SK-N-SH treated with all-trans-retinoic acid at 6 μM for 48 hours (cell line): Measurements from ENCODE around the gene TFAP2A.

Experiments used
- ATAC-seq: fragments of 200-7000 bp; cut with Tn5 transposase; 3 replicates; pipeline ENCODE4 v1.9.1; 2020; ENCODE audit warnings: mild to moderate bottlenecking, moderate library complexity
- ARNTL ChIP-seq: fragments of 450-650 bp; formaldehyde crosslinking; IDR thresholded peaks from 2 replicates; pipeline ENCODE4 v1.5.0; 2020; ENCODE audit warnings: low read depth, mild to moderate bottlenecking, moderate library complexity, borderline replicate concordance
- CREB5 ChIP-seq: fragments of 250-450 bp; sonication (Bioruptor Pico); IDR thresholded peaks from 2 replicates; pipeline ENCODE4 v1.5.1; 2020; ENCODE audit warnings: low read depth, mild to moderate bottlenecking, moderate library complexity
- CSDC2 ChIP-seq: fragments of 250-450 bp; sonication (Bioruptor Pico); IDR thresholded peaks from 2 replicates; pipeline ENCODE4 v1.5.0; 2020; ENCODE audit warnings: mild to moderate bottlenecking, moderate library complexity
- CSRNP3 ChIP-seq: fragments of 250-450 bp; sonication (Bioruptor Pico); IDR thresholded peaks from 2 replicates; pipeline ENCODE4 v1.5.1; 2021; ENCODE audit warnings: mild to moderate bottlenecking, moderate library complexity
- ESRRG ChIP-seq: fragments of 250-450 bp; sonication (Bioruptor Pico); IDR thresholded peaks from 2 replicates; pipeline ENCODE4 v1.6.1; 2021; ENCODE audit warnings: mild to moderate bottlenecking
- GLIS3 ChIP-seq: fragments of 250-450 bp; sonication (Bioruptor Pico); IDR thresholded peaks from 2 replicates; pipeline ENCODE4 v1.5.0; 2020; ENCODE audit warnings: mild to moderate bottlenecking, moderate library complexity
- PPARA ChIP-seq: fragments of 250-450 bp; sonication (Bioruptor Pico); IDR thresholded peaks from 2 replicates; pipeline ENCODE4 v1.5.0; 2020; ENCODE audit warnings: mild to moderate bottlenecking, borderline replicate concordance
- SNAI2 ChIP-seq: fragments of 250-450 bp; sonication (Bioruptor Pico); IDR thresholded peaks from 2 replicates; pipeline ENCODE4 v1.5.0; 2020; ENCODE audit warnings: mild to moderate bottlenecking, moderate library complexity
- TCF4 ChIP-seq: fragments of 250-450 bp; sonication (Bioruptor Pico); IDR thresholded peaks from 2 replicates; pipeline ENCODE4 v1.8.0; 2021; ENCODE audit warnings: mild to moderate bottlenecking, moderate library complexity, borderline replicate concordance
- TOX ChIP-seq: fragments of 250-450 bp; sonication (Bioruptor Pico); IDR thresholded peaks from 2 replicates; pipeline ENCODE4 v1.8.0; 2021; ENCODE audit warnings: mild to moderate bottlenecking, moderate library complexity, borderline replicate concordance
- TSHZ2 ChIP-seq: fragments of 250-450 bp; sonication (Bioruptor Pico); IDR thresholded peaks from 2 replicates; pipeline ENCODE4 v1.5.0; 2020; ENCODE audit warnings: mild to moderate bottlenecking, moderate library complexity
- ZC3H10 ChIP-seq: fragments of 250-450 bp; sonication (Bioruptor Pico); IDR thresholded peaks from 2 replicates; pipeline ENCODE4 v1.5.1; 2021; ENCODE audit warnings: mild to moderate bottlenecking, moderate library complexity
- ZFP30 ChIP-seq: fragments of 450-650 bp; formaldehyde crosslinking; IDR thresholded peaks from 2 replicates; pipeline ENCODE4 v1.5.0; 2022; ENCODE audit warnings: mild to moderate bottlenecking, moderate library complexity
- ZNF565 ChIP-seq: fragments of 450-650 bp; formaldehyde crosslinking; conservative IDR thresholded peaks from 2 replicates; pipeline ENCODE4 v1.5.0; 2020; ENCODE audit warnings: low read depth, mild to moderate bottlenecking, moderate library complexity
- ZNF70 ChIP-seq: fragments of 450-650 bp; formaldehyde crosslinking; IDR thresholded peaks from 2 replicates; pipeline ENCODE4 v1.5.0; 2020; ENCODE audit warnings: mild to moderate bottlenecking, moderate library complexity
- TF ChIP-seq, protein P1 (sequence below): fragments of 250-450 bp; sonication (Bioruptor Pico); IDR thresholded peaks from 2 replicates; pipeline ENCODE4 v1.8.0; 2020; ENCODE audit warnings: mild to moderate bottlenecking, moderate library complexity, borderline replicate concordance

Gene TFAP2A

DNA sequence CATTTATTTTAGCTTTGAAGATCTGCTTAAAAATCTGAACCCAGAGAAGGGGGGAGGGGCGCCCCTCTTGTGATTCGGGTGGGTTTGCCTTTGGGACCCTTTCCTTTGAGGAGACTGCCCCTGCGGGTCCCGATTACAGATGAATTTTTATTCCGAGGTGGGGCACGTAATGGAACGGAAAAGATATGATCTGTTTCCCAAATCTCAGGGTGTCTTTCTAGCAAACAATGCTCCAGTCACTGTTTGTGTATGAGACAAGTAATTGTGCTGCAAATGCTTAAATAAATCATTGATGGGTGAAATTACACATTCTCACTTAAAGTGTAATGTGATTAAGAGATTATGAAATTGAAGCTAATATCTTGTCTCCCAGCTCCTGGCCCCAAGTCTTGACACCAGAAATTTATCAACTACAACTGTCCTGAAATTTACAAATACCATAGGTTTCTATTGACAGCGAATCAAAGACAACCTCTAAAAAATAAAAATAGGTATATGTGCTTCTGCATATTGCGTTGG lies 30.7 kb downstream of the TFAP2A start (continued):
- TF ChIP-seq TSHZ2 (CRISPR knock-in tag): no peak
- TF ChIP-seq ARNTL (CRISPR knock-in tag): no peak
- no peak for TF ChIP-seq CSRNP3 (CRISPR knock-in tag)
- TF ChIP-seq TCF4: no peak
- TF ChIP-seq ZC3H10 (CRISPR knock-in tag): no peak
- no peak for TF ChIP-seq PPARA (CRISPR knock-in tag)
- no peak for TF ChIP-seq CREB5 (CRISPR knock-in tag)

GRCh38 chr6:10383331-10384090 lies 31.4 kb downstream of the TFAP2A start:
- TF ChIP-seq CSDC2 (no peak), GLIS3 (CRISPR knock-in tag) (no peak), TOX (CRISPR knock-in tag) (no peak), ZFP30 (CRISPR knock-in tag) (no peak), ZNF565 (CRISPR knock-in tag) (no peak), SNAI2 (no peak)
- TF ChIP-seq, protein P1, sequence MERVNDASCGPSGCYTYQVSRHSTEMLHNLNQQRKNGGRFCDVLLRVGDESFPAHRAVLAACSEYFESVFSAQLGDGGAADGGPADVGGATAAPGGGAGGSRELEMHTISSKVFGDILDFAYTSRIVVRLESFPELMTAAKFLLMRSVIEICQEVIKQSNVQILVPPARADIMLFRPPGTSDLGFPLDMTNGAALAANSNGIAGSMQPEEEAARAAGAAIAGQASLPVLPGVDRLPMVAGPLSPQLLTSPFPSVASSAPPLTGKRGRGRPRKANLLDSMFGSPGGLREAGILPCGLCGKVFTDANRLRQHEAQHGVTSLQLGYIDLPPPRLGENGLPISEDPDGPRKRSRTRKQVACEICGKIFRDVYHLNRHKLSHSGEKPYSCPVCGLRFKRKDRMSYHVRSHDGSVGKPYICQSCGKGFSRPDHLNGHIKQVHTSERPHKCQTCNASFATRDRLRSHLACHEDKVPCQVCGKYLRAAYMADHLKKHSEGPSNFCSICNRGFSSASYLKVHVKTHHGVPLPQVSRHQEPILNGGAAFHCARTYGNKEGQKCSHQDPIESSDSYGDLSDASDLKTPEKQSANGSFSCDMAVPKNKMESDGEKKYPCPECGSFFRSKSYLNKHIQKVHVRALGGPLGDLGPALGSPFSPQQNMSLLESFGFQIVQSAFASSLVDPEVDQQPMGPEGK: no peak
- peak; percentile 30 for ATAC-seq

DNA sequence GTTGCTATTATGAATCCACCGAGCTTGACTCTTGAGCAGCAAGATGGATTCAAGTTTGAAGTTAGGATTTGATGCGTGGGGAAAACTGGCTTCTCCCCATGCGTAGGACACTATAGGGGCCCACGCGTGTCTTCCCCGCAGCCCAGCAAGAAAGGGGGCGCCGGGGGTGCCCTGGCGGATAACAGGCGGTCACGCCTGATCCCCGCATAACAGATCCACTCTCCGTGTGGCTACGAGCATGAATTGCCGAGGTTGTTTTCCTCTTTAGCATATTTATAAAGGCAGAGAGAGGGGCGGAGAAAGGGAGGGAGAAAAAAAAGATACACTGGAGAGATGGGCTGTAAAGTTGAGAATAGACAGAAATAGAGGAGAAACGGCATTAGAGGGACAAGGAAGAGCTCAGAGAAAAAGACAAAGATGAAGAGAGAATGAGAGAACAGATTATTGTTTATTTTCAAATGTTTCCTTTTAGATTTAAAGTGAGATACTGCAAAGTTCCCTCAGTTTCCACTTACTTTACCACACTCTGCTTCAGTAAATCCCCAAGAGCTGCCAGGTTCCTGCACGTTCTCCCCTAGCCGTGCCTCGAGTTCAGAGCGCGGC lies 32.0 kb downstream of the TFAP2A start:
- TF ChIP-seq GLIS3 (CRISPR knock-in tag): no peak
- TF ChIP-seq ZFP30 (CRISPR knock-in tag): no peak
- ATAC-seq: no peak

DNA sequence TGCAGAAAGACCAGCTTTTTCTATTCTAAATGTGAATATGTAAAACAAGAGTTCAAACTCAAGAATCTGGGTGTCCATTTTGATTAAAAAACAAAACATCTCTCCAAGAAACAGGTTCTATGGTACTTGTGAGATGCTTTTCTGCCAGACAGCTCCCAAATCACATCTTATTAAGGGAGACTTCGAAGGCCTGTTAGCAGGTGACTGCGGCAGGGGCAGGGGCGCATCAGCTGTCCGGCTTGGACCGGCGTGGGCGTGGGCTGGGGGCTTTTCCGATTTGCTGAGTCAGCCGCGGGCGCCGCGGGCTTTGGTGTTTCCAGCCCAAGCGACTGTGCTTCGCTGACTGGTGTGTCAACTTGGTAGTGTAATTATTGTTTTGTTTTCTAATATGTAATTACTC lies 32.6 kb downstream of the TFAP2A start:
- no peak for TF ChIP-seq SNAI2
- TF ChIP-seq TOX (CRISPR knock-in tag): no peak
- no peak for TF ChIP-seq ZNF565 (CRISPR knock-in tag)
- TF ChIP-seq ZNF70: no peak
- TF ChIP-seq GLIS3 (CRISPR knock-in tag): no peak
- no peak for TF ChIP-seq CSDC2
- TF ChIP-seq TSHZ2 (CRISPR knock-in tag): no peak
- TF ChIP-seq ESRRG (CRISPR knock-in tag): no peak
- ATAC-seq: no peak
